Gastroesophageal sphincter (tissue), 3 donors: ENCODE measurements around the gene PATJ.

Source experiments
- EP300 ChIP-seq: sonication (generic); formaldehyde crosslinking; IDR thresholded peaks from one replicate; pipeline ENCODE4 v1.6.1; 2017; ENCODE audit warnings: antibody characterized with exemption, mild to moderate bottlenecking
- POLR2A ChIP-seq, 2 donors: fragments of 450-650 bp; IDR thresholded peaks; one replicate each; pipeline ENCODE4 v1.6.1; 2017; ENCODE audit warnings: antibody characterized with exemption in 2 of 2, mild to moderate bottlenecking in 2 of 2, moderate library complexity in 1 of 2
- POLR2AphosphoS5 ChIP-seq: sonication (generic); formaldehyde crosslinking; IDR thresholded peaks from one replicate; pipeline ENCODE4 v1.6.1; 2017; ENCODE audit warnings: antibody characterized with exemption
- TF ChIP-seq, protein P1 (sequence below), 4 experiments: fragments of 200-600 bp in 2 of 4; fragments of 450-650 bp in 2 of 4; sonication (generic) in 1 of 4; IDR thresholded peaks; one replicate each; pipeline ENCODE4 v1.5.1; 2017 to 2019; ENCODE audit warnings: antibody characterized with exemption in 4 of 4, mild to moderate bottlenecking in 2 of 4, moderate library complexity in 2 of 4

DNA sequence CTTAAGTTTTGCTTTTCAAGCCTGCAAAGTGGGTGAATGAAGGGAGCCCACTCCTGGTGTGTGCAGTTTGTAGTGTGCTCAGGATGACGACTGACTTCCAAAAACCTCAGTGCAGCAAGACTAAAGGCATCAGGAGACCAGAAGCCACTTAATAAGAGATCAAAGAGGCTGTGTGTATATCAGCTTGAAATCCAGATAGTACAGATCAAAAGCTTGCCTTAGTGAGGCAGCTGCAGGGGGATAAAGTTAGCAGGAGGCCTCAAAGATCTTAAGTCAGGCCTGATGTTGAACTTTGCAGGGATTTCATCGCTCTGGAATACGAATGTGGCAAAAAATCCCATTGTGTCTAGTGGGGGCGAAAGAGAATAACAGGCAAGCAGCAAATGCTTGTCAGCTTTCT lies 99.8 kb downstream of the PATJ start:
- TF ChIP-seq POLR2AphosphoS5 = no peak
- TF ChIP-seq EP300 = no peak
- TF ChIP-seq POLR2A (IDR thresholded peaks at IDR 0.05) = no peak
- TF ChIP-seq, protein P1, sequence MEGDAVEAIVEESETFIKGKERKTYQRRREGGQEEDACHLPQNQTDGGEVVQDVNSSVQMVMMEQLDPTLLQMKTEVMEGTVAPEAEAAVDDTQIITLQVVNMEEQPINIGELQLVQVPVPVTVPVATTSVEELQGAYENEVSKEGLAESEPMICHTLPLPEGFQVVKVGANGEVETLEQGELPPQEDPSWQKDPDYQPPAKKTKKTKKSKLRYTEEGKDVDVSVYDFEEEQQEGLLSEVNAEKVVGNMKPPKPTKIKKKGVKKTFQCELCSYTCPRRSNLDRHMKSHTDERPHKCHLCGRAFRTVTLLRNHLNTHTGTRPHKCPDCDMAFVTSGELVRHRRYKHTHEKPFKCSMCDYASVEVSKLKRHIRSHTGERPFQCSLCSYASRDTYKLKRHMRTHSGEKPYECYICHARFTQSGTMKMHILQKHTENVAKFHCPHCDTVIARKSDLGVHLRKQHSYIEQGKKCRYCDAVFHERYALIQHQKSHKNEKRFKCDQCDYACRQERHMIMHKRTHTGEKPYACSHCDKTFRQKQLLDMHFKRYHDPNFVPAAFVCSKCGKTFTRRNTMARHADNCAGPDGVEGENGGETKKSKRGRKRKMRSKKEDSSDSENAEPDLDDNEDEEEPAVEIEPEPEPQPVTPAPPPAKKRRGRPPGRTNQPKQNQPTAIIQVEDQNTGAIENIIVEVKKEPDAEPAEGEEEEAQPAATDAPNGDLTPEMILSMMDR (IDR thresholded peaks at IDR 0.05) = no peak
